ENCODE data around the gene LRRC9. TPM values are rescaled to one million over a fixed set of nuclear protein-coding genes. Genes with fewer than 3 reads are reported as not detected.
"Not testable (repeated sequence)": the region's sequence is repeated elsewhere in the genome, so short reads cannot be mapped to it uniquely, and the experiment has no call there.

LRRC9 gene
- total RNA-seq, 2 experiments from 2014 or later = not detected

- CTCF ChIA-PET = no interaction called here
- no peak overlapping the region for H3K4me3 Mint-ChIP-seq
Measured at GRCh38 chr14:59920378-59920683, 387 bp downstream of the LRRC9 start.

GRCh38 chr14:59925797-59926196 is 5.9 kb downstream of the LRRC9 start:
- Mint-ChIP-seq H3K27ac (no peak overlapping the region), H3K4me1 (peaks cover 2% of the 10 kb centered on the region), H3K9me3 (ENCODE audit: low read depth) (no peaks in the 10 kb centered on the region), H3K36me3 (no peaks in the 10 kb centered on the region), H3K27me3 (peaks cover 25% of the 10 kb centered on the region), H3K4me3 (no peak overlapping the region)
- DNase-seq (no peak), ATAC-seq (no peak)
- CTCF ChIA-PET = no interaction called here

More at GRCh38 chr14:59920378-59920683, 387 bp downstream of the LRRC9 start:
- DNase-seq = no peak
- ATAC-seq = no peak
- peaks cover 1% of the 10 kb centered on the region for H3K36me3 Mint-ChIP-seq
- peaks cover 5% of the 10 kb centered on the region for H3K4me1 Mint-ChIP-seq
- peaks cover 56% of the 10 kb centered on the region for H3K27me3 Mint-ChIP-seq
- H3K27ac Mint-ChIP-seq = no peak overlapping the region
- no peaks in the 10 kb centered on the region for H3K9me3 Mint-ChIP-seq (ENCODE audit: low read depth)

- Mint-ChIP-seq H3K27me3 (peaks cover 18% of the 10 kb centered on the region), H3K36me3 (no peaks in the 10 kb centered on the region), H3K27ac (no peak overlapping the region), H3K9me3 (ENCODE audit: low read depth) (no peaks in the 10 kb centered on the region), H3K4me3 (no peak overlapping the region), H3K4me1 (peaks cover 2% of the 10 kb centered on the region)
- DNase-seq (no peak), ATAC-seq (no peak)
- CTCF ChIA-PET = no interaction called here
Measured at GRCh38 chr14:59926534-59926933, 6.6 kb downstream of the LRRC9 start.

- no peaks in the 10 kb centered on the region for H3K36me3 Mint-ChIP-seq
- no peak for ATAC-seq
- H3K9me3 Mint-ChIP-seq (ENCODE audit: low read depth) = no peaks in the 10 kb centered on the region
- no peak overlapping the region for H3K4me3 Mint-ChIP-seq
- no peaks in the 10 kb centered on the region for H3K4me1 Mint-ChIP-seq
- CTCF ChIA-PET = no interaction called here
- no peak for DNase-seq
- H3K27me3 Mint-ChIP-seq = peaks cover 9% of the 10 kb centered on the region
- no peak overlapping the region for H3K27ac Mint-ChIP-seq
Measured at GRCh38 chr14:59931237-59931636, 11.3 kb downstream of the LRRC9 start.

- no peaks in the 10 kb centered on the region for H3K36me3 Mint-ChIP-seq
- no peaks in the 10 kb centered on the region for H3K4me1 Mint-ChIP-seq
- ATAC-seq (no peak), DNase-seq (no peak)
- H3K27ac Mint-ChIP-seq = no peak overlapping the region
- no peak overlapping the region for H3K4me3 Mint-ChIP-seq
- CTCF ChIA-PET = no interaction called here
- no peaks in the 10 kb centered on the region for H3K9me3 Mint-ChIP-seq (ENCODE audit: low read depth)
- peaks cover 4% of the 10 kb centered on the region for H3K27me3 Mint-ChIP-seq
Measured at GRCh38 chr14:59936145-59936544, 16.2 kb downstream of the LRRC9 start.

- DNase-seq (no peak), ATAC-seq (no peak)
- Mint-ChIP-seq H3K4me3 (no peak overlapping the region), H3K9me3 (ENCODE audit: low read depth) (no peaks in the 10 kb centered on the region), H3K27me3 (peaks cover 11% of the 10 kb centered on the region), H3K27ac (no peak overlapping the region), H3K4me1 (no peaks in the 10 kb centered on the region), H3K36me3 (no peaks in the 10 kb centered on the region)
- CTCF ChIA-PET = no interaction called here
Measured at GRCh38 chr14:59939828-59940227, 19.9 kb downstream of the LRRC9 start.

- ATAC-seq; CTCF ChIA-PET; H3K36me3 Mint-ChIP-seq; DNase-seq; H3K4me3 Mint-ChIP-seq; H3K4me1 Mint-ChIP-seq; H3K9me3 Mint-ChIP-seq (ENCODE audit: low read depth); H3K27ac Mint-ChIP-seq: not testable (repeated sequence)
- peaks cover 11% of the 10 kb centered on the region for H3K27me3 Mint-ChIP-seq
Measured at GRCh38 chr14:59942296-59942862, 22.4 kb downstream of the LRRC9 start.

GRCh38 chr14:59944909-59945308 is 25.0 kb downstream of the LRRC9 start:
- Mint-ChIP-seq H3K27me3 (peaks cover 7% of the 10 kb centered on the region), H3K9me3 (ENCODE audit: low read depth) (no peaks in the 10 kb centered on the region), H3K4me1 (no peaks in the 10 kb centered on the region), H3K4me3 (no peak overlapping the region), H3K36me3 (no peaks in the 10 kb centered on the region), H3K27ac (no peak overlapping the region)
- no peak for ATAC-seq
- CTCF ChIA-PET = interaction anchor here (1.0 kb wide), 1 partner anchor 20 kb away, joined by 4 read pairs; no protein-coding TSS in a partner anchor
- no peak for DNase-seq

GRCh38 chr14:59952141-59952540 is 32.2 kb downstream of the LRRC9 start:
- H3K4me1 Mint-ChIP-seq; H3K4me3 Mint-ChIP-seq; CTCF ChIA-PET; H3K27ac Mint-ChIP-seq; ATAC-seq; H3K9me3 Mint-ChIP-seq (ENCODE audit: low read depth); H3K36me3 Mint-ChIP-seq; DNase-seq: not testable (repeated sequence)
- H3K27me3 Mint-ChIP-seq = peaks cover 10% of the 10 kb centered on the region

GRCh38 chr14:59957890-59958289 is 37.9 kb downstream of the LRRC9 start:
- CTCF ChIA-PET = interaction anchor here (1.4 kb wide), 1 partner anchor 238 kb away, joined by 3 read pairs; no protein-coding TSS in a partner anchor
- not testable (repeated sequence) for DNase-seq; H3K9me3 Mint-ChIP-seq (ENCODE audit: low read depth); H3K36me3 Mint-ChIP-seq; H3K4me3 Mint-ChIP-seq; ATAC-seq; H3K4me1 Mint-ChIP-seq; H3K27ac Mint-ChIP-seq
- H3K27me3 Mint-ChIP-seq = peaks cover 12% of the 10 kb centered on the region

- ATAC-seq (no peak), DNase-seq (no peak)
- Mint-ChIP-seq H3K36me3 (no peaks in the 10 kb centered on the region), H3K9me3 (ENCODE audit: low read depth) (no peaks in the 10 kb centered on the region), H3K4me3 (no peak overlapping the region), H3K4me1 (peaks cover 8% of the 10 kb centered on the region), H3K27ac (no peak overlapping the region), H3K27me3 (peaks cover 12% of the 10 kb centered on the region)
- CTCF ChIA-PET = no interaction called here
Measured at GRCh38 chr14:59959668-59960067, 39.7 kb downstream of the LRRC9 start.

- H3K4me3 Mint-ChIP-seq = no peak overlapping the region
- H3K4me1 Mint-ChIP-seq = peaks cover 17% of the 10 kb centered on the region
- DNase-seq = no peak
- CTCF ChIA-PET = interaction anchor here (1.0 to 7.1 kb wide), 3 partner anchors 15 to 370 kb away, joined by 4 to 108 read pairs (median 4); no protein-coding TSS in a partner anchor
- no peak overlapping the region for H3K27ac Mint-ChIP-seq
- peaks cover 2% of the 10 kb centered on the region for H3K27me3 Mint-ChIP-seq
- no peaks in the 10 kb centered on the region for H3K36me3 Mint-ChIP-seq
- H3K9me3 Mint-ChIP-seq (ENCODE audit: low read depth) = no peaks in the 10 kb centered on the region
- no peak for ATAC-seq
Measured at GRCh38 chr14:59961518-59962062, 41.6 kb downstream of the LRRC9 start.

GRCh38 chr14:59964251-59965007 is 44.5 kb downstream of the LRRC9 start:
- Mint-ChIP-seq H3K27me3 (peaks cover 8% of the 10 kb centered on the region), H3K4me1 (peaks cover 17% of the 10 kb centered on the region), H3K27ac (peak overlapping the region; percentile 48), H3K36me3 (no peaks in the 10 kb centered on the region), H3K9me3 (ENCODE audit: low read depth) (no peaks in the 10 kb centered on the region), H3K4me3 (peak overlapping the region; percentile 72)
- DNase-seq (no peak), ATAC-seq (peak; percentile 35)
- CTCF ChIA-PET = interaction anchor here (0.8 to 7.1 kb wide), 18 partner anchors 8 to 457 kb away, joined by 3 to 108 read pairs (median 4); partner anchors contain the start of genes CCDC175, DHRS7, PCNX4 and PPM1A

GRCh38 chr14:59969319-59969718 is 49.4 kb downstream of the LRRC9 start:
- no peaks in the 10 kb centered on the region for H3K36me3 Mint-ChIP-seq

More at GRCh38 chr14:59969319-59969718, 49.4 kb downstream of the LRRC9 start:
- Mint-ChIP-seq H3K9me3 (ENCODE audit: low read depth) (no peaks in the 10 kb centered on the region), H3K4me1 (peaks cover 12% of the 10 kb centered on the region), H3K4me3 (no peak overlapping the region), H3K27me3 (peaks cover 13% of the 10 kb centered on the region), H3K27ac (no peak overlapping the region)
- CTCF ChIA-PET = no interaction called here
- DNase-seq = no peak
- no peak for ATAC-seq
